Midbrain (tissue), 1 donor: Measurements from ENCODE around the gene SOBP.
A peak's percentile ranks its signal among the peaks of the same experiment; 100 is the strongest.

Source experiments
- DNase-seq: peaks from one replicate; lab custom pipeline; 2025; lab: John Stamatoyannopoulos, UW

The SOBP gene

GRCh38 chr6:107587451-107587850, 97.5 kb downstream of the SOBP start:
- no peak for DNase-seq

DNA sequence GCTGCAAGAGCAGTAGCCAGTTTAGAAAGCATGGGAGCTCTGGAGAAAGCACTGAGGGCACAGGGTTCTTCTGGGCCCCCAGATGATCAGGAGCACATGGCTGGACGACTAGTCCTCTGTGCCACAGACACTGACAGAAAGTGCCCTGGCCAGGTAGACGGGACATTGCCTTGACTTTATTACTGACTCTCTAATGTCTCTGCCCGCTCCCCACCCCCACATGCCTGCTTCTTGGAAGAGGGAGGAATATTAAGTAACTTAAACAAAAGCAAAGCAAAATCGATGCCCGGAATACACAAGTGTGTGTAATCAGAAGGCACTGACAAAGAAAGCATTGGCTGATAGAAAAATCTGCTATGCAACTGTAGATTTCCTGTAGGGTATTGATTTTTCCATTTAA, 99.3 kb downstream of the SOBP start:
- no peak for DNase-seq

DNA sequence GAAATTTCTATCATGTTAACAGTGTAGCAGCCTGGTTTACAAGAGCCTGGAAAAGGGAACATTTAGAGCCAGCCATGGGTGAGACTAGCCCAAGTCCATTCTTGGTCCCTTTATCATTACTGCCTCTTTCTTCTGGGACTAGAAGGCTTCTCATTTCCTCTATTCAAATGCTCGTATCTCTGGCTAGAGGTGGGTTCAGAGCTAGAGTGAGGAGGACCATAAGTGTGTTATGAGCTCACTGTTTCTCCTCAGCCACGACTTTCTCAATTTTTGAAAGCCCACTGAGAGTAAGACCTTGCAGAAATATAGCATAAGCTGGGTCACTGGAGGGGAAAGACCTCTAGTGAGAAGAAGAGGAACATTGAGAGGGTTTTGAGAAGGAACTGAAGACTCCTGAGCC, 100.0 kb downstream of the SOBP start:
- DNase-seq: no peak

DNA sequence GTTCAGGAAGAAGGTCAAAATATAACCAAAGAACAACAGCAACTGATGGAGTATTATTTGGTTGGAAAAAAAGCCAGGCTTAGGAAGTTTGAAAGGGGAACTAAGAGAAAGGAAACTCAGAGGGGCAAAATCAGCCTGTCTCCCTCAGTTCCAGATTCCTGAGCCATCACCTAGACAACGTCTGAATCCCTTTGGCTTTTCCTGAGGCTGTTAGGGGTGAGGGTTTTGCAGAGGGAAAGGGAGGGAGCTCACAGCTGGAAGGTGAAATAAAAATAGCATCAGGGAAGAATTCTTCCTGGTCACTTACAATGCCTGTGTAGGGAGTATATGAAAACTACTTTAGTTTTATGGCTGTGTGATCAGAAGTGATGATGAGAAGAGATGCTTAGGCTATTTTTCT, 100.5 kb downstream of the SOBP start:
- DNase-seq: no peak

GRCh38 chr6:107591346-107591745, 101.4 kb downstream of the SOBP start:
- no peak for DNase-seq

- DNase-seq: no peak
Measured at GRCh38 chr6:107592806-107593205, 102.9 kb downstream of the SOBP start.

DNA sequence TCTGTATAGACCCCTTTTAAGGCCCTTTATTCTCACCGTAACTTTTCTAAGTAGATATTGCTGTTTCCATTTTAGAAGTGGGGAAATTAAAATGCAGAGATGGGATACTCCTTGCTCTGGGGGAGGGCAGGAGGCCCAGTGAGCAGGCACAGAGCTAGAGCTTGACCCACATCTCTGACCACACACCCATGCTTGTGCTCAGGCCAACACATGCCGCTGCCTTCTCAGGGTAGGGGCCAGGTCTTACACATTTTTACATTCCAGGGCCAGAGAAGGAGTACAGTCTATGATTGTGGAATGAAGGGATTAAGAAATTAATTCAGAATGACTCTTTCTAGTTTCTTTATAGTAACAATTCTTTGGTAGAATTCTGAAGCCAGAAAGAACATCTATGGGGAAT, 104.8 kb downstream of the SOBP start:
- DNase-seq: no peak

DNA sequence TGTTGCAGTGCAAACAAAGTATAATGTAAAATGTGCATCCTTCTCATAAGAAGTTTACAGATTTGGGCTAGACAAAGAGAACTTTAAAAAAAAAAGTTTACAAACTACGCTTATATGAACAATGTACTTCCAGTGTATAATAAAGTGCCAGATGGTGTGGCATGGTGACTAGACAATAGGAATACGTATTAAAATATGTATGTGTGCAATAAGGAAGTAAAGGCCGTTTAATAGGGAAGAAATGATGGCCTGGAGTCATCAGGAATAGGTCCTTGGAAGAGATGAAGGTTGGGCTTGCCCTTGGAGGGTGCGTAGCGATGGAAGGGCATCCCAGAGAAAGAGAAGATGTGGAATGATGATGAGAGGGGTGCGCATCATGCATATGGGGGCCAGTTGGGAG, 108.2 kb downstream of the SOBP start:
- DNase-seq: no peak

- DNase-seq: no peak
Measured at GRCh38 chr6:107599043-107599442, 109.1 kb downstream of the SOBP start.

DNA sequence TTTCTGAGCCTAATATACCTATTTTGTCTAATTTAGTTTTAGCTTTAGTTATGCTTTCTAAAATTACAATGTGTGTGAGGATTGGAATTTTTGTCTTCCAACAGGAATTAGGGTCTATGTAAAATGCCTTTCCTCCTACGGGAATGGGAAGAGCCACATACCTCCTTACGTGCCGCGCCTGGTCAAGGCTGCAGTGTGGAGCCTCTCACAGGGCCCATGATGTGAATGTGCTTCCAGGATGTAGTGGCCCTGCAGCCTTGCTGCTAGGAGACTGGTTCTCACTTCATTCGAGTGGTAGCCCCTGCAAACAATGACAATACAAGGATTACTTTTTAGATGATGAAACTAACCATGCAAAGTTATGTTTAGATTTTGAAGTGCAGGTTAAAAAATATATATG, 110.2 kb downstream of the SOBP start:
- no peak for DNase-seq

GRCh38 chr6:107600936-107601335, 111.0 kb downstream of the SOBP start:
- no peak for DNase-seq

DNA sequence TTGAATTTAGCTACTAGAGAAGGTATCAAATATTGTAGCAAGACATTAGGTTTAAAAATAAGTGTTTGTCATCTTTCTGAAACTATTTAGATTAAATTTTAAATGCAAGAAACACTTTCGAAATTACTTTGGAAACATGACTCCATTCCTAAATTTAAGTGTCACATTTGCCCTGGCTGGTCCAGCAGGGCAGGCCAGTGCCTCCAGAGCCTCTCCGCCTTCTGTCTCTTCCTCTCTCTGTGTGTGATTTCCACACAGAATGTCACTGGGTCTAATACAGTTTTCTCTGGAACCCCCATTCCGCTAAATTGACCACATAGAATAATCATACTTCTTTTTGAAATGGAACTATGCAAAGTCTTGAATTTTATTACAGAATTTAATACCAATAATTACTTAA, 111.5 kb downstream of the SOBP start:
- DNase-seq: no peak

GRCh38 chr6:107602321-107603005, 112.5 kb downstream of the SOBP start:
- no peak for DNase-seq

DNA sequence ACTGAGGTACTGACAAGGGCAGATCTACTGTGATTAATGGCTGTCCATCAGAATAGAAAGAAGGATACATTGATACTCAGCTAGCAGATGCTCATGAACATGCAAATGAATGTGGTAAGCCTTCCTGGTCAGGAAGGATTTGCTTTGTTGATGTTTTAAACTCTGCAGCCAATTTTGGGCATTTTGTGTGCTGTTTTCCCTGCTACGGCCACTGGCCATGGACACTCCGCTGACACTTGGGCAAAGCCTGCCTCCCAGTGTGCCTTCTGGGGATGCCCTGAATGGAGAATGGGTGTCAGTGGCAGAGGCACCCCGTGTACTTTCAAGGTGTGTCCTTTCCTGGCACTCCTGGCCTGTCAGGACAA, 113.1 kb downstream of the SOBP start:
- peak; percentile 72 for DNase-seq

DNA sequence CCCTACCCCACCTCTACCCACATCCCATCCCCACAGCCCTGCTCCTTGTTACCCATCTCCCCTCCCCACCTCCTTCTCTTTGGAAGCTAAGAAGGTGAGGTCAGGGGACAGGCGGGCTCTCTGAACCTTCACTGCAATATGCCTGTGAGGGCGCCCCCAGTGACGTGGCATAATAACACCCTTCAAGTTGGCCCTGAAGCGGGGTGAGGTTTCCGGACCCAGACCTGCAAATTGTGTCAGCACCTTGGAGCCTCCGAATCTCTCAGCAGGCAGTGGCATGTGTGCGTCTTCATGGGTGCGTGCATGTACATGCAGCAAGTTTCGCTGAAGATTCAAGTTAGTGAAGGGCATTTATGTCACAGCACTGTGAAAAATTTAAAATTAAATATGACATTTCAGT, 114.6 kb downstream of the SOBP start:
- no peak for DNase-seq

- DNase-seq: no peak
Measured at GRCh38 chr6:107606407-107606806, 116.5 kb downstream of the SOBP start.

DNA sequence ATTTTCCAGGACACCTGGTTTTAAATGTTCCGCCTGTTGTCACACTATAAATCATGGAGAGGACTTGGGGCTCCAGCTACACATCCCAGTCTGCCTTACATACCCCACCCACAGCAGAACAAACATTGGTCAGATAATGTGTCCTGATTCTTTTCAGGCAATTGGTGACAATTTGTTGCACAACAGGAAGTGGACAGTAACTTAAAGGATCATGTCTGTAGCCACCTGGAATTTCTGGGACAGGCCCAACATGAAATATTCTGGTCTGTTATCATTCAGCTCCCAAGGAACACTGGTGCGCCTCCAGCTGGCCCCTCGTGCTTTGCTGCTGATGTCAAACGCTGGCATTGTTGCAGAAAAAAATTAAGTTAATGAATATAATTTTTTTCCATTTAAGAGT, 117.2 kb downstream of the SOBP start:
- DNase-seq: no peak

DNA sequence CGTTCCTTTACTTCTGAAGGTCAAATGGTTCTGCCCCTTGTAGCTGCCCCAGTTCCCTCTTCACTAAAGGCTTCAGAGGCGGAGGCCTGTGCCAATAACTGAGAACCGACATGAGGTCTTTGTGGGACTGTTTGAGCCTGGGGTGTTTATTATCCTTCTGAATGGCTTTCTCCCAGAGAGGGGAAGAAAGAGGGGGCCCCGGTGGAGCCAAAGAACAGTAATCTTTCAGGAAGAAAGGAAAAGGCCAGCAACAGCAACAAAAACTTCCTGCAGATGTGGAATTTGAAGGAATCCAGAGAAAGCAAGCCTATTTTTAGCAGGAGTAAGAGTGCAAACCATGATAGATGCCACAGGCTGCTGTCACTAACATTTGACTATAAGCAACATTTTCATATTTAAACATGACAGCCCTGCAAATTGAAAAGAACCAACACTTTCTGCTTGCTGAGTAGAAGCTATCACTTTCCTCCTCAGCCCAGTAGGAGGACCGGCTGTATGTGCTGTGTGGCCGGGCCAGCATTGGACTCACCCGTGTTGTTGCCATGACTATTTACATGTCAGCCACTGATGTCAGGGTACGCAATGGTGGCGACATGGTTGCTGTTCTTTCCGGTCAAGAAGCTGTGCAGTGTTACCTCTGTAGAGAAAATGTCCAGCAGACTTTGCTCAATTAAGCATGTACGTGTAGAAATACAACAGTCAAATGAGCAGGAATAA, 121.3 kb downstream of the SOBP start:
- DNase-seq: no peak

DNA sequence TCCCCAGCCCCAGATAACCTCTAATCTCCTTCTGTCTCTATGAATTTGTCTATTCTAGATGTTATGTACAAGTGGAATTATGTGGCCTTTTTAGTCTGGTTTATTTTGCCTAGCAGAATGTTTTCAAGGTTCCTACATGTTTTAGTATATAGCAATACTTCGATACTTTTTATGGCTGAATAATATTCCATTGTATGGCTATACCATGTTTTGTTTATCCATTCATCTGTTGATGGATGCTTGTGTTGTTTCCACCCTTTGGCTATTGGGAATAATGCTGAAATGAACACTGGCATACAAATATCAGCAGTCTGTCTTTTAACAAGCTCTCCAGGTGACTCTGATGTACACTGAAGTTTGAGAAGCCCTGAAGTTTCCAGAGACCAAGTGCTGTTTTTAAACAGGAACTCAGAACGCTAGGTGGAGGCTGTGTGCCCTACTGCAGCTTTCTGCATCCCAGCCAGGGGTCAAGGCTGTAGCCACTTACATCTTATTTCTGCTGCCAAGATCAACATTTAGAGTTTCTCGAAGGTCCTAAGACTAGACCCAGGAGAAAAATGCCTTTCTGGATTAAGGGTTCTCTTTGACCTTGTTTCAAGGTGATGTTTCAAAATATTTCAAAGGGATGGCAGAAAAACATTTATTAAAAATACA, 123.0 kb downstream of the SOBP start:
- DNase-seq: no peak

- DNase-seq: no peak
Measured at GRCh38 chr6:107613651-107614379, 123.9 kb downstream of the SOBP start.

DNA sequence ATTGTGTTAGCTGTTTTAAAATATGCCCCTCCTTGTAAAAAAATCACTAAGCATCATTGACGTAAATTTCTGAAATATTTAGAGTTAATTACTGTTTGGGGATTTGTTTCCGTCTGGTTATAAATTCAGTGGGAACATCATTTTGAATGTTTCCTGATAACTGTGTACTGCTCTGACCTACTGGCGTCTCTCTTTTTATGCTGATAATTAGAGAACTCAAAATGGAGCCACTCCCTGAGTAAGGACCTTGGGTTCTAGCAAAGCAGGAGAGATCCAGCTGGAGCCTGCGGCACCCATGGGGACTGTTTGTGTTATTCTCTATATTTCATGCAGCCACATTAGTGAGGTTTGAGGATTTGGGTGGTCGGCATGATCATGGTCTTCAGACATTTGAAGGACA, 124.9 kb downstream of the SOBP start:
- no peak for DNase-seq

- DNase-seq: peak; percentile 23
Measured at GRCh38 chr6:107616775-107617174, 126.9 kb downstream of the SOBP start.
